Ureter (tissue), 1 donor: ENCODE results near the gene CDK19. TPM values are rescaled to one million over a fixed set of nuclear protein-coding genes. Genes with fewer than 3 reads are reported as not detected.
"Not testable (repeated sequence)": the region's sequence is repeated elsewhere in the genome, so short reads cannot be mapped to it uniquely, and the experiment has no call there.

Source experiments
- DNase-seq: peaks from one replicate; pipeline ENCODE4 v3.0.0-alpha.2; 2020; ENCODE audit warnings: low spot score
- total RNA-seq: library from RNA; stranded (reverse); gene quantifications from one replicate; pipeline ENCODE4 v1.2.4, GENCODE V29; 2023
- donor health status: DM: yes; HTN: yes; CAD: no.

The CDK19 gene
- total RNA-seq, 1 donor from 2014 or later, result 12.4 TPM

DNA sequence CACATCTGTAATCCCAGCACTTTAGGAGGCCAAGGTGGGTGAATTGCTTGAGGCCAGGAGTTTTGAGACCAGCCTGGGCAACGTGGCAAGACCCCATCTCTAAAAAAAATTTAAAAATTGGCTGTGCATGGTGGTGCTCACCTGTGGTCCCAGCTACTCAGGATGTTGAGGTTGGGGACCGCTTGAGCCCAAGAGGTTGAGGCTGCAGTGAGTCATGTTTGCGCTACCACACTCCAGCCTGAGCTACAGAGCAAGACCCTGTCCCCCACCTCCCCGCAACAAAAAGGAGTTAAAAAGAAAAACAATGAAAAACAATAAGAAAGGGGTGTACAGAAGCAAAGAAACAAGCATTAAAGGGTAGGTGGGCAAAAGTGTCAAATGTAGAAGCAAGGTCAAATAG, 57.3 kb downstream of the CDK19 start:
- no peak for DNase-seq

DNA sequence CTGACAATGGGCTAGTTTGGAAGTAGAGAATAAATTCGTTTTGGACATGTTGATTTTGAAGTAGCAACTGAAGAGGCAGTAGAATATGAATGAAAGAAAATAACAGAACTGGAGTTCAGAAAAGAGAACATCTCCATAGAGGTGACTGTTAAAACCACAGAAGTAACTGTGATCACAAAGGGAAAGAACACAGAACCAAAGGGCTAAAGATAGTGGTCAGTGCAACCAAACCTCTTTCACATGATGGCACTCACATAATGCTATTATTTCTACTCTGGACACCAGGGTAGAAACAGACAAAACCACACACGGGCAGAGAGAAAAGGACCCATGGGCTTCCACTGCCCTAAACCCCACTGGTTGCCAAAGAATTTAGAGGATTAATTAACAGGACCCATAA, 58.5 kb downstream of the CDK19 start:
- no peak for DNase-seq

DNA sequence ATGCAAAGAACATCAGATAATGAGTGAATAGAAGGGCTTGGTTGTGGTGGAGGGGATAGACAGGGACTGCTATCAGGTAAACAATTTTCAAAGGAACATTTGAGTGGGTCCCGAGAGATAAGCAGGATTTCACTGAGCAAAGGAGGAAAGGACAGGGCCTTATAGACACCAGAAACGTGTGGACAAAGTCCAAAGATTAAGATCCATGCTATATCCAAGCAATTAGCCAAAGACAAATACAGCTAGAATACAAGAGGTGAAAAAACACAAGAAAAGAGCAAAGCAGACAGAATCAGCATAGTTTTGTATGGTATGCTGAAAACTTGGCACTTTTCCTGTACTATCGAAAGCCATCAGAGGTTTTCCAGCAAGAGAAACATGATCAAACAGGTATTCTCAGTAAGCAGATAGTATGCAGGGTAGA, 59.8 kb downstream of the CDK19 start:
- DNase-seq, result no peak

DNA sequence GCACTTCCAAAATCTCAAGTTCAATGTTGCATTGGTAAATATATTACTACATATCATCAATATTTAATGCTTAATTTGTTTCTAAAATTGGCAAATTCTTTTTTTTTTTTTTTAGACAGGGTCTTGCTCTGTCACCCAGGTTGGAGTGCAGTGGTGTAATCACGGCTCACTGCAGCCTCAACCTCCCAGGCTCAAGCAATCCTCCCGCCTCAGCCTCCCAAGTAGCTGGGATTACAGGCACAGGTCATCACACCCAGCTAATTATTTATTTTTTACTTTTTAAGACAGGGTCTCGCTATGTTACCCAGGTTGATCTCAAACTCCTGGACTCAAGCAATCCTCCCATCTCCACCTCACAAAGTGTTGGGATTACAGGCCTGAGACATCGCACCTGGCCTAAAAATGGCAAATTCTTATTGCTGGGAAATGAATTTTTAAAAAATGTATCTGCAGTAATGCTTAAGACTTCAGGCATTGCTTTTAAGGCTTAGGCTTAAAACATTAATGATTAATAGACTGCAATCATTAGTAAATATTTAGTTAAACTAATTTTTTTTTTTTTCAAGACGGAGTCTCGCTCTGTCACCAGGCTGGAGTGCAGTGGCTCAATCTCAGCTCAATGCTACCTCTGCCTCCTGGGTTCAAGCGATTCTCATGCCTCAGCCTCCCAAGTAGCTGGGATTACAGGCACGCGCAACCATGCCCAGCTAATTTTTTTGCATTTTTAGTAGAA, 61.2 kb downstream of the CDK19 start:
- not testable (repeated sequence) for DNase-seq

GRCh38 chr6:110748453-110748852, 66.8 kb downstream of the CDK19 start:
- no peak for DNase-seq

DNA sequence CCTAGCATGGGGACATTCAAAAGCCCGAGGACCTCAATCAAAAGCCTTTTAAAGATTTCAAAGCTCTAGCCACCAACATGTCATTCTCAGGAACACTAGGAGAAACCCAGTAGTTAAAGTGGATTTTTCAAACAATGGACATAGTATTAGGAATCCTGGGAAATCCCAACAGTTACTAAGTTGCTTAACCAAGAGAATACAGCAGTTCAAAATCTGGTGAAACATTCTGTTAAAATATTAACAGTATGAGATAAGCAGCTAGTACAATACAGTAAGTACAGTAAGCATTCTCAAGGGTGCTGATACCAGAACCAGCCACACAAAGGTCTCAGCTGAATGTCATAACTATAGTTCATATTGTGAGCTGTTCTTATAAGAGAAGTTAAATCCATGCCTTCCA, 68.6 kb downstream of the CDK19 start:
- no peak for DNase-seq

DNA sequence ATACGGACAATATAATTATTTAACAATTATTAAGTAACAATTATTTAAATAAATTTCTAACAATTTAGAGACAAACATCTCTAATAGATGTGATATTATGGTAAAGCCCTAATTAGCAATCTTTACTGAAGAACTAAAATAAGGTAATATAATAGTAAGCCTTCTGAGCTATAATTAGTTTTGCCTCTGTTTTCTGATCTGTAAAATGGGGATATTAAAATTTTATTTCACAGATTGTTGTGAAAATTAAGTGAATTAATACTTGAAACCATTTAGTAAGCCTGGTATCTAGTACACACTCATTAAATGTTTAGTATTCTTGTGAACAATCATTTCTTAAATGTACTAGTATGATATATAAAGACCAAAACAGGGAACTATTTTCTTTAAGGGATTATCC, 70.3 kb downstream of the CDK19 start:
- no peak for DNase-seq

DNA sequence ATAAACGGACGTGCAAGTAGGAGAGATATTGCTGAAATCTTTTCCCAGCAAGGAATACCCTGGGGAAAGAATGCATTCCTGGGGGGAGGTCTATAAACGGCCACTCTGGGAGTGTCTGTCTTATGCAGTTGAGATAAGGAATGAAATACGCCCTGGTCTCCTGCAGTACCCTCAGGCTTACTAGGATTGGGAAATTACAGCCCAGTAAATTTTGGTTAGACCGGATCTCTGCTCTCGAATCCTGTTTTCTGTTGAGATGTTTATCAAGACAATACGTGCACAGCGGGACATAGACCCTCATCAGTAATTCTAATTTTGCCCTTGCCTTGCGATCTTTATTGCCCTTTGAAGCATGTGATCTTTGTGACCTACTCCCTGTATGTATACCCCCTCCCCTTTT, 72.7 kb downstream of the CDK19 start:
- not testable (repeated sequence) for DNase-seq

GRCh38 chr6:110741517-110741916, 73.8 kb downstream of the CDK19 start:
- DNase-seq, result no peak

GRCh38 chr6:110738899-110739365, 76.3 kb downstream of the CDK19 start:
- DNase-seq, result no peak

- DNase-seq, result no peak
These were observed 79.6 kb downstream of the CDK19 start for GRCh38 chr6:110735666-110736065.

- DNase-seq, result no peak
These were observed 83.4 kb downstream of the CDK19 start for GRCh38 chr6:110731898-110732297.

DNA sequence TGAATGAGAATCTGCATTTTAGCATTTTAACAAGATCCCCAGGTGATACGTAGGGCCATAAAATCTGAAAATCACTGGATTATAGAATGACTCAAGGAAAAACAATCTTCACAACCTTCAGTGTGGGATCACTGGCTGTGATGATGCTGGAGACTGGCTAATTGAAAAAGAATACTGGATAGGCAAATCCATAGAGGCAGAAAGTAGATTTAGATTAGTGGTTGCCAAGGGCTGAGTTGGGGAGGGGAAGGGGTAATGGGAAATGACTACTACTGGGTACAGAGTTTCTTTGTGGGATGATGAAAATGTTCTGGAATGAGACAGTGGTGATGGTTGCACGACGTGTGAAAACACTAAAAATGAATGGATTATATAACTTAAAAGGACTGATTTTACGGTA, 84.1 kb downstream of the CDK19 start:
- no peak for DNase-seq

GRCh38 chr6:110728501-110728900, 86.8 kb downstream of the CDK19 start:
- no peak for DNase-seq

- no peak for DNase-seq
These were observed 92.3 kb downstream of the CDK19 start for GRCh38 chr6:110723017-110723416.

DNA sequence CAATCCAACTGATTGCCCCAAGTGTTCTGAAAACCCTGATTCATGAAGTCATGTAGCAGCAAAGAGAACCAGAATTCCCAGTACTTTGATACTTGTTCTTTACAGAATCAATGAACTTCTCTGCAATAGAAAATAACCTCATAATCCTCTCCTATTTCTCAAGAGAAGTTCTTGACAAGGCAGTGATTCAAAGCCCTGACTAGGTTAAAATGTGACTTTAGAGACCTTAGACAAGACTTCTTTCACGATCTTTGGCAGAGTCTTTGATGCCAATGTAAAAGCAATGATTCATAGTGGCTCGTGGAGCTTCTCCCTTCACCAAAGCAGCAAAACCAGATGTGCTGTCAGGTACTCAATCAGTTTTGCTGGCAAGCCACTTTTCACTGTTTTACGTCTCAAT, 95.2 kb downstream of the CDK19 start:
- DNase-seq, result no peak

GRCh38 chr6:110719601-110720000, 95.7 kb downstream of the CDK19 start:
- not testable (repeated sequence) for DNase-seq

DNA sequence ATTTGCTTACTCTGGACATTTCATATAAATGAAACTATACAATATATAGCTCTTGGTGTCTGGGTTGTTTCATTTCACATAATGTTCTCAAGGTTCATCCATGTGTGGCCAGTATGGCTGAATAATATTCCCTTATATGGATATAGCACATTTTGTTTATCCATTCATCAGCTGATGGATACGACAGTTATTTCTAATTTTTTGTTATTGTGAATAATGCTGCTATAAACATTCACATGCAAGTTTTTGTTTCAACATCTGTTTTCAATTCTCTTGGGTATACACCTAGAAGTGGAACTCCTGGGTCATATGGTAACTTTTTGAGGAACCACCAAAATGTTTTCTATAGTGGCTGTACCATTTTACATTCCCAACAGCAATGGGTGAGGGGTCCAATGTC, 101.1 kb downstream of the CDK19 start:
- DNase-seq, result no peak

- no peak for DNase-seq
These were observed 103.0 kb downstream of the CDK19 start for GRCh38 chr6:110712238-110712637.

DNA sequence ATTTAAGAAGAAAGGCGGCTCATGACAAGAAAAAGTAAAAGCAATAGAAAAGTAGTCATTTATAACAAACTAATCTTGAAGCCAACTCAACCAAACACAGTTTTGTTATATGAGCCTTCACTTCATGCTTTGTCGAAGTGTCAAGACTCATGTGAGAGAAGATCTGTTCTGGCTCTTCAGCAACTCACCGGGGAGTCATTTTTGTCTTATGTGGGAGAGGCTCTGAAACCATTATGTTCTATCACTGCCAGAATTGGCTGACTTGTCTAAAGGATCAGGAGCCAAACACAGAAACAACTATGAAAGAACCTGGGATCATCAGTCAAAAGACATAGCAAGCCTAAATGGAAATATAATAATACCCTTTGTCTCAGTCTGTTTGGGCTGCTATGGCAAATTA, 105.2 kb downstream of the CDK19 start:
- no peak for DNase-seq

DNA sequence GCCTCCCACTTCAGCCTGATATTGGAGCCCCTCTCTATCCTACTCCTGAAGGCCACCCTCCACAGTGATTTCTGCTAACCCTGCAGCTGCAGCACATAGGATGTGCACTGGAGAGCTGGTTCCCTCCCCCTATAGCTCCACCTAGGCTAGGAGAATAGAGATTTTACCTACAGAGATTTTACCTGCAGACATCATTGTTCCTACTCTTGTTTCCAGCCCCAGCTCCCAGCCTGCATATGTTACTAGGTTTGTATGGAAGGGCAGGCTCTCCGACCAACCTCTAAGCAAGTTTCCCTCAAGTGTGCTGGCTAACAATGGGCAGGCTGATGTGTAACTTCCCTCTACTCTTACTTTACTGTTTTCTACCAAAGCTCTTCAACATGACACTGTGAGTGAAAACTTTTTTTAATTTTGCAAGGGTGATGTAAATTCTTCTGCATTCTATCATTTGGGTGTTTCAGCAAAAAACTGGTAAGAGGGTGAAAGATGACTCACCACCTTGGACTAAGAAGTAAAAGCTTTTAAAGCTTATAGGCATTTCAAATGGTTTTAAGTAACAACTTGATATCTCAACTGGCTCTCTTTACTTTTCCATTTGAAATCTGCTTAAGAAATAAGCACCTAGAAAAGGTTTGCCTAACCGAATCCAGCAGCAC, 106.8 kb downstream of the CDK19 start:
- DNase-seq, result no peak

GRCh38 chr6:110705543-110705942, 109.7 kb downstream of the CDK19 start:
- no peak for DNase-seq

- no peak for DNase-seq
These were observed 111.2 kb downstream of the CDK19 start for GRCh38 chr6:110703906-110704594.
